Measurements from ENCODE around the gene SLC6A1. TPM values are rescaled to one million over a fixed set of nuclear protein-coding genes. Genes with fewer than 3 reads are reported as not detected.
A peak's percentile ranks its signal among the peaks of the same experiment; 100 is the strongest.

Gene SLC6A1
- total RNA-seq (2014; rRNA removed; shearing (Covaris generic)), result not detected in 2 replicates

DNA sequence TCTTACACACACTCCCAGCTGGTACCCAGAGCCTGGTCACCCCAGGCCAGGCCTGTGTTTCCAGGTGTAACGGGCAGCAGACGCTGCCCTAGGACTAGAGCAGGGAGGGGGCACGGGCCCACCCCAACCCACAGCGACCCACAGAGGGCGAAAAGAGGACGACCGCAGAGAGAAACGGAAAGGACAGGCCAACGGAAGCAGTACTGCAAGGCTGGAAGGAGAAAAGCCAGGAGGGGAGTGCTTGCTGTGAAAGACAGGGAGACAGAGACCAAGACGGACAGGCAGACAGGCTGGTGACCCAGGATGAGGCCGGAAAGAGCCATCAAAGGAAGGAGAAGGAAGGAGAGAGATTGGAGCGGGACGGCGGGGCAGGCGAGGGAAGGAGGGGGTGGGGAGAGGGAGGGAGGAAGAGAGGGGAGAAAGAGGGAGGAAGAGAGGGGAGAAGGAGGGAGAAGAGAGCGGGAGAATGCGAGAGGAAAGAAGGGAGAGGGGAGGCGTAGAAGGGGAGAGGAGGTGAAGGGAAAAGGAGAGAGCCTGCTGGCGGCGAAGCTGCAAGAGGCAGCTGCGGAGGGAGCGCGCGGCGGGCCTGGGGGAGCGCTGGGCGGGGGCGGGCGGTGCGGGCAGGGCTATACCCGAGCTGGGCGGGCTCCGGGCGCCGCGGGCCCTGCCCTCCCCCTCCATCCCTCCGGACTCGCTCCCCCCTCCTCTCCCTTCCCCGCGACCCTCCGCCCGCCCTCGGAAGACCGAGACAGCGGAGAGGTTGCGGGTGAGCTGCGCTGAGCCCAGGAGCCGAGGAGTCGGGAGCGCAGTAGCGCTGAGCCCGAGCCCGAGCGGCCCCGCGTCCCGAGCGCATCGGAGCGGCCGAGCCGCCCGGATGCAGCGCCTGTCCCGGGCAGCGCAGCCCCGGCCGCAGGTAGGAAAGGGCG, at the start of gene SLC6A1:
TSS of gene SLC6A1 (plus strand) at position 732 of the 926 bp plus-strand sequence. CDS start 24,464 bp downstream, outside the sequence.
- no peak for DNase-seq (ENCODE audit: low read depth)

- no peak for DNase-seq (ENCODE audit: low read depth)
Observed at GRCh38 chr3:10944866-10945265, 47.7 kb upstream of the SLC6A1 start.

GRCh38 chr3:10945683-10946287, 46.8 kb upstream of the SLC6A1 start:
- DNase-seq (ENCODE audit: low read depth), result peak; percentile 42

DNA sequence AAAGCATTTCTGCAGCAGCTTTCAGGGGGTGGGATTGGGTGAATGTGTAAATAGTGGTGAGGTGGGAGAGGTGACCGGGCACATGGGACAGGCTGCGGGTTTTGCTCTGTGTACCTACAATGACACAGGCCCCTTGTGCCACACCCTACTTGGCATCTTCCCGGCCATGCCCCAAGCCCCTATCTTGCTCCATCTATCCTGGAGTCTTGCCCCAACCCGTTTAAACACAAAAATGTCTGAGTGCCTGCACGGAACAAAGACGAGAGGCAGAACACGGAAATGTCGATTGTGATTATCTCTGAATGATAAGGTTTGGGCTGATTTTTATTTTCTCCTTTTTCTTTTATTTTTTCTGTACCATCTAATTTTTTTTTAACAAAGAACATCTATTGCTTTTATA, 46.0 kb upstream of the SLC6A1 start:
- DNase-seq (ENCODE audit: low read depth), result no peak

- no peak for DNase-seq (ENCODE audit: low read depth)
Observed at GRCh38 chr3:10948326-10948725, 44.2 kb upstream of the SLC6A1 start.

- DNase-seq (ENCODE audit: low read depth), result no peak
Observed at GRCh38 chr3:10949197-10949596, 43.4 kb upstream of the SLC6A1 start.

DNA sequence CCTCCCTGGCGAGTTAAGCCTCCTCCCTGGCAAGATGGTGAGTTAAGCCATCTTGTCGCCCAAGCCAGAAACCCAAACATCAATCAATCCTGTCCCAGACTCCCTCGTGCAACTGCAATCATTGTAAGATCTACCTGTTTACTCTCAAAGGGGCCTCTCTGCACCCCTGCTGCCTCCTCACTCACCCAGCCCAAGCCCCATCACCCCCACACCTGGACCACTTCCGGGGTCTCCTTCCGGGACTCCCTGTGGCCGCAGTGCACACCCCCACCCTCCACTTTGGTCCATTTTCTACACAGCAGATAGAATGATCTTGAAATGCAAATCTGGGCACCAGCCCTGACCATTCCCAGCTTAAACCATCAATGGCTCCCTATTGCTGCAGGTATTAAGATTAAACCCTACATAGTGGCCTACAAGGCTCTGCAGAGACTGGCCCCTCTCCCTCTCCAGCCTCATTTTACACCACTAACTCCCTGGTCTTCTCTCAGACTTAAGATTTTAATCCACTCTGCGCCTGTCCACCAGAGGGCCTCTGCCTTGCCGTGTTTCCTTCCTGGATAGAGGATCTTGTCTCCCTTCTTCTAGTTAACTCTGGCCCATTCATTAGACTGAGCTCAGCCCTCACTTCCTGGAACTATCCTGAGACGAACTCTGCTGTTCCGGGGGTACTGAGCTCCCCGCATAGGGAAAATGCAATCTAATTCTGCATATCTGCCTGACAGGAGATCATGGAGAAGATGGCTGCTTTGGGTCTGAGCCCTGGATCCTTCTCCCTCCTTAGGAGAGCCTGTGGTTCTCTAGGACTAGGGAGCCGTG, 41.9 kb upstream of the SLC6A1 start:
- DNase-seq (ENCODE audit: low read depth), result peak; percentile 47

DNA sequence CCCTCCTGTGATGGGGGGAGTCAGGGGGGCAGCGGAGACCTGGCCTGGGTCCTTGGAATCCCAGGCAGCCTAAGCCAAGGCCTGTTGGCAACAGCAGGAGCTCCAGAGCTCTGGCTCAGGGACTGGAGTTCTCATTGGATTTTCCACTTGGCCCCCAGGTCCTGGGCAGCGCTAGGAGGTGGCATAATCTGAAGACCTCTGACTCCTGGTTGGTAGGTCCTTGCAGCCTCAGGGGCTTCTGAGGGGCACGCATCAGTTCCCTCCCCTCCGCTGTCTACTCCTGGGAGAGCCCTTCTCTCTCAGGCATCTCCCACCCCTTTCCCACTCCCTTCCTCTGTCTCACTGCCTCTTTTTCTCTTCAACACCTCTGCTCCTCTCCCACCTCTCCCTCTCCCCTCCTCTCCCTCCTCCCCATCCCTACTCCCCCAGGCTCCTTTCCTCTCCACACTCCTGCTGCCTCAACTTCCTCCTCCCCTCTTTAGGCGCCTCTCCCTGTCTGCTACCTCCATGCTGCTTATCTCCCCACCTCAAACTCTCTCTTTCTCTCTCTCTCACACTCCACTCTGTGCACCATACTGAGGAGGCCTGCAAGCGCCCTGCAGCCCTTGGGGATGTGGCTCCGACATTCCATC, 41.1 kb upstream of the SLC6A1 start:
- DNase-seq (ENCODE audit: low read depth), result no peak

- no peak for DNase-seq (ENCODE audit: low read depth)
Observed at GRCh38 chr3:10952525-10952924, 40.0 kb upstream of the SLC6A1 start.

- no peak for DNase-seq (ENCODE audit: low read depth)
Observed at GRCh38 chr3:10954740-10955139, 37.8 kb upstream of the SLC6A1 start.

DNA sequence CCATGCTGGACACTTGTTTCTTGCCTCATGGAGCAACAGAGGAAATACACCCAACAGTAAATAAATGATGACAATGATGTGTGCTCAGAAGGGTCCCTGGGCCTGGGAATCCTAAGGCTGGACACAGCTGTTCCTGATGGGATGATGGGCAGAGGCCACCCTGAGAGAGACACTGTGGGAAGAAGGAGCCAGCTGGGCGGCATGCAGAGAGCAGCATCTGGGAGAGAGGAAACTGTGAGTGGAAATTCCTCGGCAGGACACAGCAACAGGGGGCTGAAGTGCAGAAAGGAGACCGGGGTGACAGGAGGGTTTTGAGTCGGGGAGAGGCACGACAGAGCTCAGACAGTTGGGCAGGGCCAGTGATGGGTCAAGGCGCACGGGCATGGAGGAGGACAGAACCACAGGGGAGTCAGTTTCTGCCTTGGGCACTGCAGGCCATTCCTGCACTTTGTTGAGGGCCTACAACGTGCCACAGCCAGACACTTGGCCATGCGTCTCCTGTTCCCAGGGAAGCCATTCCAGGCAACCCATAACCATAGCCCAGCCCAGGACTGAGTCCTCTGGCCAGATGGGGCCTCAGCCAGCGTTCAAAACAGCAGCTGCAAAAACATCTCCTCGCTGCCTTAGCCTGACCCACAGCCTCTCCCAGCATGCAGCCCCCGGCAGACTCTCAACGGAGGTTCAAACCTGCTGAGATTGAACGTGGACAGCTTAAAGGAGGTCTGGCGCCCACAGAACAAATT, 36.7 kb upstream of the SLC6A1 start:
- DNase-seq (ENCODE audit: low read depth), result no peak

GRCh38 chr3:10956531-10956930, 36.0 kb upstream of the SLC6A1 start:
- DNase-seq (ENCODE audit: low read depth), result no peak

GRCh38 chr3:10956986-10957385, 35.6 kb upstream of the SLC6A1 start:
- no peak for DNase-seq (ENCODE audit: low read depth)

GRCh38 chr3:10957976-10958749, 34.4 kb upstream of the SLC6A1 start:
- DNase-seq (ENCODE audit: low read depth), result peak; percentile 31

DNA sequence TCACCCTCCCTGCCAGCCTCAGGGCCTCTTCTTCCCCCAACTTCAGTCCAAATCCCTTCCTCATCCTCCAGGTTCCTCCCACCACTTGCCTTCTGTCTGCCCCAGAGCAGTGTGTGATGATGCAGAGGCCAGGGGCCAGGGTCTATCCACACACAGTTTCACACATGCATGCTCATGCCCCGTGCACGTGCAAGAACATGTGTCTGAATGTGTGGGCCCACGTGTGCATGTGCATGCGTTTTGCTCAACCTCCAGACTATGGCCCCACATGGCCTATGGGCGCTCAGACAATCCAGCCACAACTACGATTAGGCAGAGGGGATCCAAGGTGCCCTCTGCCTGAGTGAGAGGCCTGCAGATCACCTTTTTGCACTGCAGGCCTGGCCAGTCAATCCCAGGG, 32.3 kb upstream of the SLC6A1 start:
- no peak for DNase-seq (ENCODE audit: low read depth)

DNA sequence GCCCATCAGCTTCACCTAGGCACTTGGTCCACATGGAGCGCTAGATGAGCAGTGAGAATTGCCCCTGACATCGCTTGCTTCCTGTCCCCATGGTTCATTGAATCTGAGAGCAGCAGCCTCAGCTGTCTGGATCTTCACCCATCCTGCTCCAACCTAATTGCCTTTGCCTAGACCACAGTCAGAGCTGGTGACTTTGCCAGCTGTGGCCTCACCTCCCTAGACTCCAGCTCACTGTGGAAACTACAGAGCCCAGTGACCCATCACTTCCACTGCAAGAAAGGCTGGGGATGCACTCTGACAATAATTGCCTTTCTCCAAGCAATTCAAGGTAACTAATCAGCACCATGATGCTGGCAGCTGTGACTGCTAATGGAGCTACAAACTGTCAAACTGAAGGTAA, 30.6 kb upstream of the SLC6A1 start:
- no peak for DNase-seq (ENCODE audit: low read depth)

DNA sequence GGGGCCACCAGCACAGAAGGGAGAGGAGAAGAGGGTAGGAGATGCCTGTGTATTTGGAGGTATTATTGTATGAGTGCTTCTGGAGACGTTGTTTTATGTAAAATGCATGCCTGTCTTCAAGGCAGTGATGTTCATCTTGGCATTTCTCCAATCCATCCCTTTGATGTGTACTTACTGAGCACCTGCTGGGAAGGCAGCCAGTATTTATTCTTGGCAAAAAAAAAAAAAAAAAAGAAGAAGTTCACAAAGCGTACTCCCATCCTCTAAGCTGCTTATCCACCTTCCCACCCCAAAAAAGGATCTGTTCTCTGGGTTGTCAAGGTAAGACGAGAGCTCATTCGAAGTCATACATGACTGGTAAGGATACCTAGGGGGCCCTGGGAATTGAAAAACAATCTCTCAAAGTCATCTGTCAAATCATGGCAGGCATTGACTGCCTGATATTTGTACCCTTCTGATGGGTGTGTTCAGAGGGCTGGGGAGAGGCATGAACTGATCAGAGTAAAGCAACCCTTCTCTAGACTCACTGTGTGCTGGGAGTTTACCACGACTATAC, 30.0 kb upstream of the SLC6A1 start:
- DNase-seq (ENCODE audit: low read depth), result no peak

- DNase-seq (ENCODE audit: low read depth), result peak; percentile 36
Observed at GRCh38 chr3:10964537-10965167, 27.9 kb upstream of the SLC6A1 start.

DNA sequence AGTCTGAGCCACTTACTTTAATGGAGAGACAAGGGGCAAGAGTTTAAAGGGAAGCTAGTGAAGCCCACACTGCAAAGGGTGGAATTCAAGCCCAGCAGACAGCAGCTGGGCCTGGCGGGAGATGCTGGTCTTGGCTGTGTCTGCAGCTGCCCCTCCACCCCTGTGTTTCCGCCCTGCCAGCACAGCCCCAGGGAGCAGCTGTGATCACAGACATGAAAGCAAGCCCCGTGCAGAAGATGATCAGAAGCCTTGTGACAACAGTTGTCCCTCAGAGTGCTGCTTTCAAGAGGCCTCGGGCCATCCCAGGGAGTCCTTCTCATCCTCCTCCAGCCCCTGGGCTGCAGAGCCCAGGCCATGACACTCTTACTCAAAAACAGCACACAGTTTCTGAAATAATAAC, 24.1 kb upstream of the SLC6A1 start:
- DNase-seq (ENCODE audit: low read depth), result no peak
